ENCODE data around the gene CADM1.

DNA sequence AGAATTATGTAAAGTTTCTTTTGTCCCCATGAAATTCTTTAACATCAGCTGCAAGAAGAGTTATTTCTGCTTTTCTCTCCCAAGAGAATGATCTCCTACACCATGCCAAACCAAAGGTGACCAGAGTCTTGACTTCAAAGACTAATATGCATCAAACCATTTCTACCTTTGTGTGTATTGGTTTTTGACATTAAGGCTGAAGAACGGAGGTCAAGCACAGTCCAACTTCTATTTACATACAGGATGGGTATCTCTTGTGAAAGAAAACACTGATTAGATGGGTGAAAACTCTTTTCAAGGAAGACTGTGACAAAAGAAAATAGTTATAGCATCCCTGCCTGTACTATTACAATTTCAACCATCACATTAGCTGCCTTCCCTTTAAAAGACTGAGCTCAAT is 256.3 kb downstream of the CADM1 start:
- TF ChIP-seq POLR2A (IDR thresholded peaks at IDR 0.05): no peak
- TF ChIP-seq, protein P1, sequence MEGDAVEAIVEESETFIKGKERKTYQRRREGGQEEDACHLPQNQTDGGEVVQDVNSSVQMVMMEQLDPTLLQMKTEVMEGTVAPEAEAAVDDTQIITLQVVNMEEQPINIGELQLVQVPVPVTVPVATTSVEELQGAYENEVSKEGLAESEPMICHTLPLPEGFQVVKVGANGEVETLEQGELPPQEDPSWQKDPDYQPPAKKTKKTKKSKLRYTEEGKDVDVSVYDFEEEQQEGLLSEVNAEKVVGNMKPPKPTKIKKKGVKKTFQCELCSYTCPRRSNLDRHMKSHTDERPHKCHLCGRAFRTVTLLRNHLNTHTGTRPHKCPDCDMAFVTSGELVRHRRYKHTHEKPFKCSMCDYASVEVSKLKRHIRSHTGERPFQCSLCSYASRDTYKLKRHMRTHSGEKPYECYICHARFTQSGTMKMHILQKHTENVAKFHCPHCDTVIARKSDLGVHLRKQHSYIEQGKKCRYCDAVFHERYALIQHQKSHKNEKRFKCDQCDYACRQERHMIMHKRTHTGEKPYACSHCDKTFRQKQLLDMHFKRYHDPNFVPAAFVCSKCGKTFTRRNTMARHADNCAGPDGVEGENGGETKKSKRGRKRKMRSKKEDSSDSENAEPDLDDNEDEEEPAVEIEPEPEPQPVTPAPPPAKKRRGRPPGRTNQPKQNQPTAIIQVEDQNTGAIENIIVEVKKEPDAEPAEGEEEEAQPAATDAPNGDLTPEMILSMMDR (IDR thresholded peaks at IDR 0.05): no peak
